HFF-Myc (cell line): ENCODE data around the gene SEMA3C.

Source experiments
- DNase-seq: peaks from one replicate; pipeline ENCODE4 v3.0.0-alpha.2; 2011; ENCODE audit warnings: low read depth; ENCODE audit errors: extremely low read depth
- H3K4me3 ChIP-seq: replicated peaks from 2 replicates; pipeline ENCODE4 v1.5.1; 2011; ENCODE audit warnings: low read depth, mild to moderate bottlenecking, control low read depth, low read length
- CTCF ChIP-seq: IDR thresholded peaks from 2 replicates; pipeline ENCODE4 v1.5.1; 2012; ENCODE audit warnings: mild to moderate bottlenecking, low read depth, low read length, control low read depth; ENCODE audit errors: missing control alignments

Gene SEMA3C

GRCh38 chr7:80781146-80781545 is 137.7 kb downstream of the SEMA3C start:
- no peak for DNase-seq
- TF ChIP-seq CTCF, result no peak
- H3K4me3 ChIP-seq, result no peak overlapping the region

- no peak overlapping the region for H3K4me3 ChIP-seq
- DNase-seq, result no peak
- TF ChIP-seq CTCF, result no peak
Observed at GRCh38 chr7:80779456-80779855, 139.4 kb downstream of the SEMA3C start.

- no peak overlapping the region for H3K4me3 ChIP-seq
- no peak for DNase-seq
- no peak for TF ChIP-seq CTCF
Observed at GRCh38 chr7:80775897-80776296, 143.0 kb downstream of the SEMA3C start.

- DNase-seq, result no peak
- H3K4me3 ChIP-seq, result no peak overlapping the region
- TF ChIP-seq CTCF, result no peak
Observed at GRCh38 chr7:80775482-80775881, 143.4 kb downstream of the SEMA3C start.

GRCh38 chr7:80774843-80775242 is 144.0 kb downstream of the SEMA3C start:
- no peak for TF ChIP-seq CTCF
- no peak for DNase-seq
- H3K4me3 ChIP-seq, result no peak overlapping the region

GRCh38 chr7:80773787-80774508 is 144.9 kb downstream of the SEMA3C start:
- no peak for TF ChIP-seq CTCF
- no peak overlapping the region for H3K4me3 ChIP-seq
- no peak for DNase-seq
